ENCODE data around the gene ZNF813.

- TF ChIP-seq CTCF (IDR thresholded peaks at IDR 0.05) (peak; percentile 28 to 69 (median 46)), POLR2A (IDR thresholded peaks at IDR 0.05) (peak; percentile 53)
Observed at GRCh38 chr19:53537521-53538377, 70.2 kb downstream of the ZNF813 start, which contains the start of gene ZNF331.
